SU-DHL-6 (cell line): ENCODE data around the gene TMCO5A.

Experiments used
- H2AFZ ChIP-seq: fragments of 200-600 bp; sonication (generic); 2 replicates; pipeline ENCODE4 v1.6.1; 2014; ENCODE audit warnings: low read depth, mild to moderate bottlenecking, moderate library complexity, mixed read lengths, antibody characterized with exemption, low read length; ENCODE audit not compliant: severe bottlenecking
- H3F3A ChIP-seq: fragments of 200-600 bp; shearing (Covaris generic); 2 replicates; pipeline ENCODE4 v1.6.0; 2016; ENCODE audit warnings: antibody characterized with exemption, mild to moderate bottlenecking; ENCODE audit not compliant: insufficient read depth
- H3K27ac ChIP-seq: fragments of 200-600 bp; sonication (generic); 2 replicates; pipeline ENCODE4 v1.5.1; 2016; ENCODE audit warnings: low read depth, mild to moderate bottlenecking, low read length, moderate library complexity, mixed read lengths
- H3K27me3 ChIP-seq: fragments of 200-600 bp; sonication (generic), shearing (Covaris generic); 2 replicates; pipeline ENCODE4 v1.6.0; 2014; ENCODE audit warnings: mild to moderate bottlenecking, low read length
- H3K36me3 ChIP-seq: fragments of 200-600 bp; sonication (generic); 2 replicates; pipeline ENCODE4 v1.6.1; 2014; ENCODE audit warnings: mild to moderate bottlenecking, low read length, mixed read lengths
- H3K4me2 ChIP-seq: fragments of 300-600, 200-600 bp; shearing (Covaris generic), sonication (generic); 2 replicates; pipeline ENCODE4 v1.6.0; 2014; ENCODE audit warnings: low read length, low read depth, mild to moderate bottlenecking; ENCODE audit not compliant: poor library complexity, severe bottlenecking
- H3K4me3 ChIP-seq: fragments of 200-600 bp; sonication (generic); 2 replicates; pipeline ENCODE4 v1.5.1; 2014; ENCODE audit warnings: antibody characterized with exemption, low read length, mild to moderate bottlenecking, mixed read lengths; ENCODE audit not compliant: insufficient read depth, poor library complexity, severe bottlenecking
- H3K79me2 ChIP-seq: fragments of 200-600 bp; sonication (generic); 2 replicates; pipeline ENCODE4 v1.6.1; 2014; ENCODE audit warnings: mild to moderate bottlenecking, low read length, moderate library complexity; ENCODE audit not compliant: insufficient read depth
- H3K9ac ChIP-seq: fragments of 200-600 bp; sonication (generic); 2 replicates; pipeline ENCODE4 v1.7.0; 2014; ENCODE audit warnings: mild to moderate bottlenecking, low read length
- H3K9me2 ChIP-seq: fragments of 200-600 bp; sonication (generic); replicated peaks from 2 replicates; pipeline ENCODE4 v1.6.1; 2014; ENCODE audit warnings: low read length; ENCODE audit not compliant: insufficient read depth
- H3K9me3 ChIP-seq: fragments of 200-600 bp; sonication (generic); 2 replicates; pipeline ENCODE4 v1.6.1; 2014; ENCODE audit warnings: low read length, mixed read lengths; ENCODE audit not compliant: insufficient read depth
- H4K20me1 ChIP-seq: fragments of 200-600 bp; sonication (generic); 2 replicates; pipeline ENCODE4 v1.6.1; 2014; ENCODE audit warnings: low read depth, mild to moderate bottlenecking, antibody characterized with exemption, low read length, moderate library complexity, mixed read lengths
- EZH2phosphoT487 ChIP-seq: fragments of 200-600 bp; sonication (generic), shearing (Covaris generic); conservative IDR thresholded peaks from 2 replicates; pipeline ENCODE4 v1.6.1; 2018; ENCODE audit warnings: mild to moderate bottlenecking, antibody characterized with exemption, low read length, moderate library complexity, mixed read lengths
- TF ChIP-seq, protein P1 (sequence below): fragments of 200-600 bp; sonication (generic); IDR thresholded peaks from one replicate; pipeline ENCODE4 v1.5.1; 2017; ENCODE audit warnings: antibody characterized with exemption, mild to moderate bottlenecking, low read length, moderate library complexity; ENCODE audit not compliant: insufficient read depth, poor library complexity, severe bottlenecking

TMCO5A gene

GRCh38 chr15:37921527-37922385 is 12.7 kb upstream of the TMCO5A start:
- H3K9me3 ChIP-seq = no peaks in the 10 kb centered on the region
- no peaks in the 10 kb centered on the region for H3K9me2 ChIP-seq
- no peaks in the 10 kb centered on the region for H3K79me2 ChIP-seq
- H3K4me3 ChIP-seq = no peak overlapping the region
- H4K20me1 ChIP-seq = no peaks in the 10 kb centered on the region
- H3K4me2 ChIP-seq = no peak overlapping the region
- TF ChIP-seq EZH2phosphoT487 = no peak
- TF ChIP-seq, protein P1, sequence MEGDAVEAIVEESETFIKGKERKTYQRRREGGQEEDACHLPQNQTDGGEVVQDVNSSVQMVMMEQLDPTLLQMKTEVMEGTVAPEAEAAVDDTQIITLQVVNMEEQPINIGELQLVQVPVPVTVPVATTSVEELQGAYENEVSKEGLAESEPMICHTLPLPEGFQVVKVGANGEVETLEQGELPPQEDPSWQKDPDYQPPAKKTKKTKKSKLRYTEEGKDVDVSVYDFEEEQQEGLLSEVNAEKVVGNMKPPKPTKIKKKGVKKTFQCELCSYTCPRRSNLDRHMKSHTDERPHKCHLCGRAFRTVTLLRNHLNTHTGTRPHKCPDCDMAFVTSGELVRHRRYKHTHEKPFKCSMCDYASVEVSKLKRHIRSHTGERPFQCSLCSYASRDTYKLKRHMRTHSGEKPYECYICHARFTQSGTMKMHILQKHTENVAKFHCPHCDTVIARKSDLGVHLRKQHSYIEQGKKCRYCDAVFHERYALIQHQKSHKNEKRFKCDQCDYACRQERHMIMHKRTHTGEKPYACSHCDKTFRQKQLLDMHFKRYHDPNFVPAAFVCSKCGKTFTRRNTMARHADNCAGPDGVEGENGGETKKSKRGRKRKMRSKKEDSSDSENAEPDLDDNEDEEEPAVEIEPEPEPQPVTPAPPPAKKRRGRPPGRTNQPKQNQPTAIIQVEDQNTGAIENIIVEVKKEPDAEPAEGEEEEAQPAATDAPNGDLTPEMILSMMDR = no peak
- H2AFZ ChIP-seq = no peak overlapping the region
- no peak overlapping the region for H3K27ac ChIP-seq
- no peaks in the 10 kb centered on the region for H3F3A ChIP-seq
- H3K9ac ChIP-seq = no peak overlapping the region
- no peaks in the 10 kb centered on the region for H3K27me3 ChIP-seq
- H3K36me3 ChIP-seq = no peaks in the 10 kb centered on the region

- TF ChIP-seq, protein P1 = no peak
- no peak for TF ChIP-seq EZH2phosphoT487
- no peaks in the 10 kb centered on the region for H3K27me3 ChIP-seq
- H3K9ac ChIP-seq = no peak overlapping the region
- H3K4me2 ChIP-seq = no peak overlapping the region
- no peaks in the 10 kb centered on the region for H3K9me3 ChIP-seq
- no peaks in the 10 kb centered on the region for H3F3A ChIP-seq
- H3K4me3 ChIP-seq = no peak overlapping the region
- no peaks in the 10 kb centered on the region for H4K20me1 ChIP-seq
- H2AFZ ChIP-seq = no peak overlapping the region
- no peaks in the 10 kb centered on the region for H3K79me2 ChIP-seq
- H3K36me3 ChIP-seq = no peaks in the 10 kb centered on the region
- no peak overlapping the region for H3K27ac ChIP-seq
- no peaks in the 10 kb centered on the region for H3K9me2 ChIP-seq
These were observed 8.3 kb upstream of the TMCO5A start for GRCh38 chr15:37926136-37926535.

- TF ChIP-seq, protein P1 = no peak
- TF ChIP-seq EZH2phosphoT487 = no peak
- Histone ChIP-seq H3F3A (no peaks in the 10 kb centered on the region), H3K79me2 (no peaks in the 10 kb centered on the region), H3K27ac (no peak overlapping the region), H3K36me3 (no peaks in the 10 kb centered on the region), H3K4me2 (no peak overlapping the region), H3K4me3 (no peak overlapping the region), H4K20me1 (no peaks in the 10 kb centered on the region), H3K9me2 (no peaks in the 10 kb centered on the region), H3K27me3 (no peaks in the 10 kb centered on the region), H3K9ac (no peak overlapping the region), H2AFZ (no peak overlapping the region), H3K9me3 (no peaks in the 10 kb centered on the region)
These were observed 5.2 kb upstream of the TMCO5A start for GRCh38 chr15:37929238-37929637.
